NCI-H2107 (cell line): ENCODE data around the gene PPFIA4.
A peak's percentile ranks its signal among the peaks of the same experiment; 100 is the strongest.
"Not testable (repeated sequence)": the region's sequence is repeated elsewhere in the genome, so short reads cannot be mapped to it uniquely, and the experiment has no call there.

ENCODE experiments used
- DNase-seq: peaks from one replicate; lab custom pipeline; 2025; lab: John Stamatoyannopoulos, UW

The PPFIA4 gene

DNA sequence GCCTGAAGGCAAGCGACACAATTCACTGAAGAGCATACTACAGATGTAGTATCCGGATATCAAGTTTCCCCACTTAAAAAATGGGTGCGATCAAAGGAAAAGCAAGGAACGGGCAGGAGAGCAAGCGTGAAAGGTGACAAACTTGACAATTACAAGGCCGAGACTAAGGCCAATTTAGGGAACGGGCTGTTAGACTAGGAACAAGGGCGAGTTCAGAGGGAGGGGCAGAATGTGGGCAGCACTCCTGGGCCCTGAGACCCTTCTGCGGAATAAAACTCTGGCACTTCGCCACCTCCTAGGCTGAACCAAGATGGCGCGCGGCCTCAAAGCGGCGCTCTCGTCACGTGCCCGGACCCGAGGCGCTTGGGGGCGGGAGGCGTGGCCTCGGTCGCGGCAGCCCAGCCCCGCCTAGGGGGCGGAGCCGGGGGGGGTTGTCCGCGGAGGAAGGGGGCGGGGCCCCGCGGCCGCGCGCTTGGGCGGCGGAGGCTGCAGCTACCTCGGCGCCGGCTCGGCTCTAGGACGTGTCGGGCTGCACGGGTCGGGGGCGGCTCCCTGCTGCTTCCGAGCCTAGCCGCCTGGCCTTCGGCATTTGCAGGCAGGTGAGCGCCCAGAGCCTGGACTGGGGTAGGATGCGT is at the start of gene PPFIA4:
TSS of gene PPFIA4 (plus strand) at position 461 of the 635 bp plus-strand sequence. CDS start 12,518 bp downstream, outside the sequence.
- peak; percentile 96 for DNase-seq

DNA sequence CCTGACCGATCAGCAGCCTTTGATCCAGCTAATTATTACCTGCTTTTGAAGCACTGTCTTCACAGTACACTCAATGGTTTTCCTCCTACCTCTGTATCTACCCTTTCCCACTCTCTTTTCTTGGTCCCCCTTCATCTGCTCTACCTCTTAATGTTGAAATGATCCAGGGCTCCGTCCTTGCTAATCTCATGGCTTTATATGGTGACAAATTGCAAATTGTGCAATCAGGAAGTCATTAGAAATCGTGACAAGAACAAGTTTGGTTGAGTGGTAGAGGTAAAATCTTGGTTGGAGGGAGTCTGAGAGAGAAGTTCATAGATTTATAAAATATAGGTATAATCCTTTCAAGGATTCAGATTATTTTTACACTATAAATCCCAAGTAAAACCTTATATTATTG is 49.7 kb upstream of the PPFIA4 start:
- no peak for DNase-seq

DNA sequence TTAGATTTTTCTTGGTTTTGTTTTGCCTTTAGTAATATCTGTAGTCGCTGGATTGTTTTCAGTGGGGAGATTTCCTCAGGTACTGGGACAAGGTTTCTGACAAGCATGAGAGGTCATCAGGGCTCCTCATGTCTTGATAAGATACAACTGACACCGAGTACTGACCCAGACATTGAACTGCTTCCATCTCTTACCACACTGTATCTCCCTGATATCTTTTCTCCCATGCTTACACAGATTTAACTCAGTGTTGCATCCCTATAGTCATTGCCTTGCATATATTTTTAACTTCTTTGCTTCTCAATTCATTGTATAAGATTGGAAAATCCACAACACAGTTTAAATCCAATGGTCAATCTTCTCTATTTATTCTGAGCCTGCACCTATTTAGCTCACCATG is 46.8 kb upstream of the PPFIA4 start:
- DNase-seq, result no peak

DNA sequence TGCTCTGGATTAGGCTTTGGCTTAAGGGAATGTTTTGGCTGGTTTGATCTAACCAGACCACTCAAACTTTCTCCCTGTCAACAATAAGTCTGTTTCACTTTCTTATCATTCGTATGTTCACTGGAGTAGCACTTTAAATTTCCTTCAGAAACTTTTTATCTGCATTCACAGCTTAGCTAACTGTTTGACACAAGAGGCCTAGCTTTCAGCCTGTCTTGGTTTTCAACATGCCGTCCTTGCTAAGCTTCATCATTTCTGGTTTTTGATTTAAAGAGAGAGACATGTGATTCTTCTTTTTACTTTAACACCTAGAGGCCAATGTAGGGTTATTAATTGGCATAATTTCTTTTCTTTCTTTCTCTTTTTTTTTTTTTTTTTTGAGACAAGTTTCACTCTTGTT is 44.4 kb upstream of the PPFIA4 start:
- DNase-seq, result no peak

DNA sequence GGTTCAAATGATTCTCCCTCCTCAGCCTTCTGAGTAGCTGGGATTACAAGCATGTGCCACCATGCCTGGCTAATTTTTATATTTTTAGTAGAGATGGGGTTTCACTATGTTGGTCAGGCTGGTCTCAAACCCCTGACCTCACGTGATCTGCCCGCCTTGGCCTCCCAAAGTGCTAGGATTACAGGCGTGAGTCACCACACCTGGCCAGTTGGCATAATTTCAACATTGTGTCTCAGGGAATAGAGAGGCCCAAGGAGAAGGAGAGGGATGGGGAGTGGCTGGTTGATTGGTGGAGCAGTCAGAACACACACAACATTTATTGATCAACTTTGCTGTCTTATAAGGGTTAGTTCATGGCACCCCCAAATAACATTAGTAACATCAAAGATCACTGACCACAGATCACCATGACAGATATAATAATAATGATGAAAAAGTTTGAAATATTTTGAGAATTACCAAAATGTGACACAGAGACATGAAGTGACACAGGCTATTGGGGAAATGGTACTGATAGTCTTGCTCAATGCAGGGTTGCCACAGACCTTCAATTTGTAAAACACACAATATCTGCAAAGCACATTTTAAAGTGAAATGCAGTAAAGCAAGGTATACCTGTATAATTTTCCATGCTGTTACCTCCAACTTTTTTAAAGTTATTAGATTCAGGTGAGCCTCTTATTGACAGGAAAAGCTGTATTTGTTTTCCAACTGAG is 43.4 kb upstream of the PPFIA4 start:
- DNase-seq, result no peak

DNA sequence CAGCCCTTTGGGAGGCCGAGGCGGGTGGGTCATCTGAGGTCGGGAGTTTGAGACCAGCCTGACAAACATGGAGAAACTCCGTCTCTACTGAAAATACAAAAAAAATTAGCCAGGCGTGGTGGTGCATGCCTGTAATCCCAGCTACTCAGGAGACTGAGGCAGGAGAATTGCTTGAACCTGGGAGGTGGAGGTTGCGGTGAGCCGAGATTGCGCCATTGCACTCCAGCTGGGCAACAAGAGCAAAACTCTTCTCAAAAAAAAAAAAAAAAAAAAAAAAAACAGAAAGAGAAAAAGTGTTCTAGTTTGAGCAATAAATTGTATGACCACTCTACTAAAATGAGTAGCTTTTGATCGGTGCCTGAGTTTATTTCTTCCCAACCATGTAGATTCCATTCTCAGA is 40.2 kb upstream of the PPFIA4 start:
- not testable (repeated sequence) for DNase-seq

DNA sequence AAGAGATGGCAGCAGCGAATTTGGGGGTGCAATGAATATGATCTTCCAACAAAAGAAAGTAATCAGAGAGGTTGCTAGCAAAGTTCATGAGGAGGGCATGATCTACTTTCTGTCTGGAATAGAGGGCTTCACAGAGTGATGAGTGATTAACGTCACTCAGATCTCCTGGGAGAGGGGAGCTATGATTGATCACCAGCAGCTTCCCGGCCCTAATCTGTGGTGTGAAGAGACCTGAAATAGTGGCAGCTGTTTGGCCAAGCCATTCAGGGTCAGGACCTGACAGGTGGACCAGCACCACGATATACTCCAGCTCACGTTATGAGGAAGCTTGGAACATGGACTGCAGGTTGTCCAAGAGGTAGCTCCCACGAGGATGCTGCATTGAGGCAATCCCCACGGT is 39.0 kb upstream of the PPFIA4 start:
- no peak for DNase-seq

DNA sequence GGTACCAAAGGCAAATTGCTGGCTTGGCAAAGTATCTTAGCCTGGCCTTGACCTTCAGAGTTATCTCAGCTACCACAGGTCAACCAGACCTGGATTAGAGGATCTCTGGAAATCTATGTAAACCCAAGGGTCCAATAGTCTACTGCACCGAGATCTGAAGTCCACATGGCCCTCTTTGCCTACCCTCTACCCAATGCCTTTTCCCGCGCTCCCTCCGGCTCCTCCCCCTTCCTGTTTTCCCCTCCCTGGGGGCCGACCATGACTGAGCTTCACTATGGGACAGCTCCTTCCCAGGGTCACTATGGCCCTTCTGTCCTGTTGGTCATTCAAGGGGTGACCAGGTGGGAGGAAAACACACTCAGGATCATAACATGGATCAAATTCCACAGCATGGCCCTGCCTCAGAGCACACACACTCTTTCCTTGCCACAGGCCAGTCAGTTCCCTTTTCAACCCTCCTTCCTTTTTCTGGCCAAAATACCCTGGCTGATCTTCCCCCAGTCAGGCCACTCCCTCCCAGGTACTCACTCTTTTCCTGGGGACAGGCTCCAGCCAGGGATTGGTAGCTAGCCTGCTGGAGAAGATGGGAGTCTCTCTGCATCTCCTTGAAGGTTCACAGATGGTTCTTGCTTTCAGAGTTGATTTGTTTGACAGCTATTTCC is 38.2 kb upstream of the PPFIA4 start:
- no peak for DNase-seq

DNA sequence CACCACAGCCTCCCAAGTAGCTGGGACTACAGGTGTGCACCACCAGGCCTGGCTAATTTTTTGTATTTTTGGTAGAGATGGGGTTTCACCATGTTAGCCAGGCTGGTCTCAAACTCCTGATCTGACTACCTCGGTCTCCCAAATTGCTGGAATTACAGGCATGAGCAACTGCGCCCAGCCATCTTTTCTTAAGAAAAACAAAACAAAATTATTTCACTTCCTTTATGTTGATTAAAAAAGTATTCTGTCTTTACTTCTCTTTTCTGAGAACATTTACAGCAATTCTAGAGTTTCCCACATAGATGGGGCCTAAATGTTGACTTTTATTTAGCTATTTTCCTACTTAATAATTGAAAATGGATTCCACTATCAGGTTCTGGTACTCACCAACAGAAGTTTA is 36.4 kb upstream of the PPFIA4 start:
- DNase-seq, result no peak

DNA sequence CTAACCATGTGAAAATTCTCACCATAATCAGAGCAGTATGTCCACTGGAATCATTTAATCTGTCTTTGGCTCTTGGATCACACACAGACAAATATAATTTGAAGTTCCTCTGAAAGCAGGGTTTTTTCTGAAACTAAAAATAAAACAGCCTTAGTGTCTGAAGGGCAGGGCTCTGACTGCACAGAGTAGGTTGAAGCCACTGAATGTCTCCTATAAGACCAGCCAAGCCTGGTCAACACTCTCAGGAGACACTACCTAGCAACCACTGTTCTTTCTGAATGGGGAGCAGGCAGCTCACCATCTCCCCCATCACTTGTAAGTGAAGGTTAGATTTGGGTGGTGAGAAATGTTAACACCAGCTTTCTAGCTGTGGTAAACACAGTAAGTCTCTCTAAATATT is 35.2 kb upstream of the PPFIA4 start:
- no peak for DNase-seq

DNA sequence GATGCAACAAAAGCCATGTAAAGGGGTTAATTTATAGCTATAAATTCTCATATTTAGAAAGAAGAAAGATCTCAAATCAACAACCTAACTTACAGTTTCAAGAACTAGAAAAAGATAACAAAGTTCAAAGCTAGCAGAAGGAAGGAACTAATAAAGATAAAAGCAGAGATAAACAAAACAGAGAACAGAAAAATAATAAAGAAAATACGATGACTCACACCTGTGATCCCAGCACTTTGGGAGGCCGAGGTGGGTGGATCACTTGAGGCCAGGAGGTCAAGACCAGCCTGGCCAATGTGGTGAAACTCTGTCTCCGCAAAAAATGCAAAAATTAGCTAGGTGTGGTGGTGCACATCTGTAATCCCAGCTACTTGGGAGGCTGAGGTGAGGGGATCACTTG is 31.5 kb upstream of the PPFIA4 start:
- no peak for DNase-seq

DNA sequence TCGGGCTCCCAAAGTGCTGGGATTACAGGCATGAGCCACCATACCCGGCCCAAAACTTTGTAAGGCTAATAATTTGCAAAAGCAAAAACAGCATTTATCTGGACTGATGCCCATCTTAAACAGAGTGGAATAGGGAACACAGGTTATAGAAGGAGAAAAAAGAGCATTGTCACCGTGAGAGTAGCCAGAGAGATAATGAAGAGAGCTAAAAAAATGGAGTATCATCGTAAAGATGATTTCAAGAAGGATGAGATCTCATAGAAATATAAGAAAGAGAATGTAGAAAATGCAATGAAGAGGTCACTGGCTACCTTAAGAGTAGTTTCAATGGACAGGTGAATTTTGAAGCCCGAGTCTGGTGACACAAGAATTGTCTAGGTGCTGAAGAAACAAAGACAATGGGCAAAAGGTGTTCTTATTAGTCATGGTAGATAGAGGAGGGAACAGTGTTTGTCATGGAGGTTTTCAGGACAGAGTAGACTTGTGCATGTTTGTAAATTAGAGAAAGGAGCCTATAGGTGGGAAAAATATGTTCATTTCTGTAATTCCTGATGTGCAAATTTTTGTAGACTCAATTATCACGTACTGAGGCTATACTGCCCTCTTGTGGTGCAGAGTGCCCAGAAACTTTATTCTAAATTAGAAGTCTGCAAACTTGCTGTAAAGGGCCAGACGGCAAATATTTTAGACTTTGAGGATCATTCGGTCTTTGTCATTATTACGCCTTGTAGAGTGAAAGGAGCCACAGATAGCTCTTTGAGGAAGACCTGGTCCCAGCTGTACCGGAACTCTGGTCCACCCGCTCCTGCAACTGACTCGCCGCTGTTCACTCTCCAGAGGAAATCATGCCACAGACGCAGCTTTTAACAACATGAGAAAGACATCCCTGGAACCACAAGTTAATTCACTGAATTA is 27.2 kb upstream of the PPFIA4 start:
- peak; percentile 31 for DNase-seq

DNA sequence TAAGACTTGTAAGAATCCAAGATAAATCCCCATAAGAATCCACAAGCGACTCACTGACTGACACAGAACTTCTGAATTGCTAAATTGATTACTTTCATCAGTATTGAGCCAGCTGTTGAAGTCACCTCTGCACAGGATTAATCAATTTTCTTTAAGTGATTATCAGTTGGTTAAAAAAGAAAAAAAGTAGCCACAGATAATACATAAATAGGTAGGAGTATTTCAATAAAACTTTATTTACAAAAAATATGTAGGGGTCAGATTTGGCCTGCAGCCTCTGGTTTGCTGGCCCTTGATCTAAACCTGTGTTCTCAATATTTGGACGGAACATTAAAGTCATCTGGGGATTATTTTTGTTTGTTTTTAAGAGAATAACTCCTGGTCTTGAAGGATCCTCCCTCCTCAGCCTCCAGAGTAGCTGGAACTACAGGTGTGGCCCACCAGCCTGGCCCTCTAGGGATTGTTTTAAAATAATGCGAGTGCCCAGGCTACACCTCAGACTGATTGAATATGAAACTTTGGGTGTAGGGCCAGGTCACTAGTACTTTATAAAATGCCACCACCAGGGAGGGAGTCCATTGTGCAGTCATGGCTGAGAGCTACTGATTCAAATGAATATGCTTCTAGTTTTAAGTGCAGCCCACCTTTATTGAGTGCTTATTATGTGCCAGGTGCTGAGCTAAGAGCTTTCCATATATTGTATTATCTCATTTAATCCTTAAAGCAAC is 25.9 kb upstream of the PPFIA4 start:
- no peak for DNase-seq

DNA sequence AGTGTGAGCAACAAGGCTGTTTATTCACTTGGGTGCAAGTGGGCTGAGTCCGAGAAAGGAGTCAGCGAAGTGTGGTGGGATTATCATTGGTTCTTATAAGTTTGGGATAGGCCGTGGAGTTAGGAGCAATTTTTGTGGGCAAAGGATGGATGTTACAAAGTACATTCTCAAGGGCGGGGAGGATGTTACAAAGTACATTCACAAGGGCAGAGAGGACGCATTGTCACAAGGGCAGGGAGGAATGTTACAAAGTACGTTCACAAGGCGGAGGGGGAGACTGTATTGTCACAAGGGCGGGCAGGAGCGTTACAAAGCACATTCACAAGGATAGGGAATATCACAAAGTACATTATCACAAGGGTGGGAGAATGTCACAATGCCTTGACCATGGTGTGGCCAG is 24.3 kb upstream of the PPFIA4 start:
- no peak for DNase-seq

DNA sequence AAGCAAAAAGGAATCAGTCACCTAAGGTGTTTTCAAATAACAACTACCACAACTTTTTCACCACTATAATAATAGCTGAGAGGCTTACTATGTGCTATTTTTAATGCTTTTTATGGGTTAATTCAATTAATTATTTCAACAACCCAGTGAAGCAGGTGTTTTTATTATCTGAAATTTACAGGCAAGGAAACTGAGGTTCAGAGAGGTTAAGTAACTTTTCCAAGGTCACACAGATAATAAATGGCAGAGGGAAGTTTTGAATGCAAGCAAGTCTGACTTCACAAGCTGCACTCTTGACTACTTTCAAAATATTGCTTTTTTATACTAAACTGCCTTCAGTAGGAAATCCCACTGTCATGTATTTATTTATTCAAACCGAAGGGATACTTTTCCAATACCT is 23.3 kb upstream of the PPFIA4 start:
- DNase-seq, result no peak

DNA sequence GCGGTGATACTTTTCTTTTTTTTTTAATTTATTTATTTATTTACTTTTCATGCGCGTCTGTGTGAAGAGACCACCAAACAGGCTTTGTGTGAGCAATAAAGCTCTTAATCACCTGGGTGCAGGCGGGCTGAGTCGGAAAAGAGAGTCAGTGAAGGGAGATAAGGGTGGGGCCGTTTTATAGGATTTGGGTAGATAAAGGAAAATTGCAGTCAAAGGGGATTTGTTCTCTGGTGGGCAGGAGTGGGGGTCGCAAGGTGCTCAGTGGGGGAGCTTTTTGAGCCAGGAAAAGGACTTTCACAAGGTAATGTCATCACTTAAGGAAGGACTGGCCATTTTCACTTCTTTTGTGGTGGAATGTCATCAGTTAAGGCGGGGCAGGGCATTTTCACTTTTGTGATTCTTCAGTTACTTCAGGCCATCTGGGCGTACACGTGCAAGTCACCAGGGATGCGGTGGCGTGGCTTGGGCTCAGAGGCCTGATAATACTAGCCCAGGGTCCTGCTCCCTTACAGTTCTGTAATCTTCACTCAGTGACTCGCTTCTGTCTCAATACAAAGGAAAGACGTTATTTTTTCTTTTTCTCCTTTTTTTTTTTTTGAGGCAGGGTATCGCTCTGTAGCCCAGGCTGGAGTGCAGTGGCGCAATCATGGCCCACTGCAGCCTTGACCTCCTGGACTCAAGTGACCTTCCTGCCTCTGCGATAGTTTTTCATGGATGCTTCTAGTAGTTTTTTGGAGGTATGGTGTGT is 20.7 kb upstream of the PPFIA4 start:
- not testable (repeated sequence) for DNase-seq

DNA sequence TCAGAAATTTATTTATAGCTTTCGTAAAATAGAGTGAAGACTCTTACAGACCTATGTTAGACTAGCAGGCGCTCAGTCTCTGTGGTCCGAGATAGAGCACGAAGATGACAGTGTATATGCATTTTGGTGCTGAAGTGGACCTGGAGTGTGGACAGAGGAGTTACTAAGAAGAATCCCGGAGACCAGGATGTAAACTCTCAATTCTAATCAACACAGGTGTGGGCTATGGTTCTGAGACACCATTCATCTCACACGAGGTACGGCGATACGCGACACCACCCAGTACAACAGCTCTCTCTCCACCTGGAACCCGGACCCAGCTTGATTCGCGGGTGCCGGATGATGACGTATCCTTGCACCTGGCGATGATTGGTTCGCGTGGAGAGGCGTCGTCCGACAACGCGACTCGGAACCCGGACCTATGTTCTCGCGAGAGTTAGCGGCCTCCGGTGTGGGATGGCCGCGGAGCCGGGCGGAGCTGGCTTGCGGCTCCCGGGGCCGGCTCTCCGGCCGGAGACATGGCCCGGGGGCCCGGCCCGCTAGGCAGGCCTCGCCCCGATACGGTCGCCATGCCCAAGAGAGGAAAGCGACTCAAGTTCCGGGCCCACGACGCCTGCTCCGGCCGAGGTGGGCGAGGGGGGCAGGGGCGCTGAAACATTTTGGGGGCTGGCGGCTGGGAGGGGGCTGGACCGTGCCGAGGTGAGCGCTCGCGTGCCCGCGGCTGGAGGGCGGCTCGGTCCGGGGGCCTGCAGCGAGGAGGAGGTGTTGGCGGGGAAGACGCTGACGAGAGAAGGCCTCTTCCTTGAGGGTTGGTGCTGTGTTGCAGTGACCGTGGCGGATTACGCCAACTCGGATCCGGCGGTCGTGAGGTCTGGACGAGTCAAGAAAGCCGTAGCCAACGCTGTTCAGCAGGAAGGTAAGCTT is 19.1 kb upstream of the PPFIA4 start, which contains the start of gene TMEM183A:
TSS of gene TMEM183A (plus strand) at position 427 of the 924 bp plus-strand sequence. CDS start at position 519, 92 bp downstream.
- peak; percentile 98 for DNase-seq

DNA sequence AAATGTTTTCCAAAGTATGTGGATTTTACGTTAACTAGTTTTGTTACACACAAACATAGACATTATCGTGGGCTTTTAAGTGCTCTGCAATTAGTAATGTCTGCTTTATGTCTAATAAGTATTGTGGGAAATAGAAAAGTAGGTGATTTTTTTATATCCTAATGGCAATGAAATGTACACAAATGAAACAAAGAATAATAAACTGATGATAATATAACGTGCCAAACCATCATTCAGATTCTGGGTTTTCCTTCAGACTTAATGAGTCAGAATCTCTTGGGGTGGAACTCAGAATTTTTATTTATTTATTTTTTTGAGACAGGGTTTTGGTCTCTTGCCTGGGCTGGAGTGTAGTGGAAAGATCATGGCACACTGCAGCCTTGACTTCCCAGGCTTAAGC is 17.1 kb upstream of the PPFIA4 start:
- no peak for DNase-seq

DNA sequence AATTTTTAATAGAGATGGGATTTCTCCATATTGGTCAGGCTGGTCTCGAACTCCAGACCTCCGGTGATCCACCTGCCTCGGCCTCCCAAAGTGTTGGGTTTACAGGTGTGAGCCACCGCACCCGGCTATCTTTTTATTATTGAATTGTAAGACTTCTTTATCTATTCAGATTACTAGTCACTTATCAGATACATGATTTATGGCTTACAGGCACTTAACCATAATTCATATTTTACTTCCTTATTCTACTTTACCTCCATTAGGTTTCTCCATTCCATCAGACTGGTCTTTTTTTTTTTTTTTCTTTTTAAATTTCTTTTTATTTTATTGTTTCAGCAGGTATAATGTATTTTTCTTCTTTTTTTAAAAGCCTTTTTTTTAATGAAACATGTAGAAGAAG is 14.7 kb upstream of the PPFIA4 start:
- DNase-seq, result no peak

DNA sequence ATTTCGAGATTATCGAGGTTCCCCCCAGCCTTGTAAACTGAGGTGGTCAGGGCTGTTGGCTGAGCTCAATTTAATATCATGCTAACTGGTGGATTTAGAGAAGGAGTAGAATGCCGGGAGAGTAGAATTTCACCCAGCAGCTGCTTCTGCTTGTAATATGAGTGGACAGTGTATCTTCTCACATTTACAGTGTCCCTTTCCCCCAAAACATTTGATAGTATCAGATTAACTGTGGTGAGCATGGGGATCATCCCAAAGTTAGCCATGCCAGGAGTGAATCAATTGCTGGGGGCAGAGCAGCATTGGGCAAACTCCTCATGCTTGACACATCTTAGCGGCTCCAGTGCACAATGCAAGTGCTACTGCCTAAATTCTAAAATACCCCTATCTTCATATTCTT is 9.2 kb upstream of the PPFIA4 start:
- DNase-seq, result no peak
